Activated naive CD8-positive, alpha-beta T cell treated with anti-CD3 and anti-CD28 coated beads, Interleukin-2, amount 50 U/mL, for 24 hours (primary cell): ENCODE data around the gene ADCY4.

ENCODE experiments used
- ATAC-seq: fragments of 150-1000 bp; cut with Tn5 transposase; one replicate; pipeline ENCODE4 v1.10.0; 2021
- DNase-seq: peaks from one replicate; pipeline ENCODE4 v3.0.0; 2021
- H3K27ac Mint-ChIP-seq: one replicate; pipeline ENCODE4 v1.8.0; 2021; ENCODE audit warnings: mild to moderate bottlenecking, mixed read lengths
- H3K27me3 Mint-ChIP-seq: one replicate; pipeline ENCODE4 v1.8.0; 2021; ENCODE audit warnings: mixed read lengths
- H3K36me3 Mint-ChIP-seq: one replicate; pipeline ENCODE4 v1.8.0; 2021; ENCODE audit warnings: low read depth, mixed read lengths
- H3K4me1 Mint-ChIP-seq: one replicate; pipeline ENCODE4 v1.8.0; 2021; ENCODE audit warnings: mixed read lengths
- H3K4me3 Mint-ChIP-seq: one replicate; pipeline ENCODE4 v1.8.0; 2021; ENCODE audit warnings: mild to moderate bottlenecking, moderate library complexity, mixed read lengths
- H3K9me3 Mint-ChIP-seq: one replicate; pipeline ENCODE4 v1.8.0; 2021; ENCODE audit warnings: mixed read lengths

The ADCY4 gene

DNA sequence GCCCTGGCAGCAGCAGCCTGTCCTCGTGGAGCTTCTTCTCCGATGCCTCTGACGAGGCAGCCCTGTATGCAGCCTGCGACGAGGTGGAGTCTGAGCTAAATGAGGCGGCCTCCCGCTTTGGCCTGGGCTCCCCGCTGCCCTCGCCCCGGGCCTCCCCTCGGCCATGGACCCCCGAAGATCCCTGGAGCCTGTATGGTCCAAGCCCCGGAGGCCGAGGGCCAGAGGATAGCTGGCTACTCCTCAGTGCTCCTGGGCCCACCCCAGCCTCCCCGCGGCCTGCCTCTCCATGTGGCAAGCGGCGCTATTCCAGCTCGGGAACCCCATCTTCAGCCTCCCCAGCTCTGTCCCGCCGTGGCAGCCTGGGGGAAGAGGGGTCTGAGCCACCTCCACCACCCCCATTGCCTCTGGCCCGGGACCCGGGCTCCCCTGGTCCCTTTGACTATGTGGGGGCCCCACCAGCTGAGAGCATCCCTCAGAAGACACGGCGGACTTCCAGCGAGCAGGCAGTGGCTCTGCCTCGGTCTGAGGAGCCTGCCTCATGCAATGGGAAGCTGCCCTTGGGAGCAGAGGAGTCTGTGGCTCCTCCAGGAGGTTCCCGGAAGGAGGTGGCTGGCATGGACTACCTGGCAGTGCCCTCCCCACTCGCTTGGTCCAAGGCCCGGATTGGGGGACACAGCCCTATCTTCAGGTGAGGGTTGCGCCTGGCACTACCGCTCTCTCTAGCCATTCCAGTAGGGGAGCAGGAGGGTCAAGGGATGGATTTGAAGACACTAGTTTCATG, 35.2 kb upstream of the ADCY4 start:
- peaks cover 27% of the 10 kb centered on the region for H3K27me3 Mint-ChIP-seq
- DNase-seq (no peak), ATAC-seq (no peak)
- H3K36me3 Mint-ChIP-seq, result no peaks in the 10 kb centered on the region
- peaks cover 29% of the 10 kb centered on the region for H3K4me1 Mint-ChIP-seq
- no peak overlapping the region for H3K27ac Mint-ChIP-seq
- no peaks in the 10 kb centered on the region for H3K9me3 Mint-ChIP-seq
- H3K4me3 Mint-ChIP-seq, result no peak overlapping the region

DNA sequence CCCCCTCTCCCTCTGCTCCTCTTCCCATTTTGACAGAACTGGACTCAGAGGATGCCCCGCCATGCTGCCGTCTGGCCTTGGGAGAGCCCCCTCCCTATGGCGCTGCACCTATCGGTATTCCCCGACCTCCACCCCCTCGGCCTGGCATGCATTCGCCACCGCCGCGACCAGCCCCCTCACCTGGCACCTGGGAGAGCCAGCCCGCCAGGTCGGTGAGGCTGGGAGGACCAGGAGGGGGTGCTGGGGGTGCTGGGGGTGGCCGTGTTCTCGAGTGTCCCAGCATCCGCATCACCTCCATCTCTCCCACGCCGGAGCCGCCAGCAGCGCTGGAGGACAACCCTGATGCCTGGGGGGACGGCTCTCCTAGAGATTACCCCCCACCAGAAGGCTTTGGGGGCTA, 34.6 kb upstream of the ADCY4 start:
- Mint-ChIP-seq H3K9me3 (no peaks in the 10 kb centered on the region), H3K27me3 (peaks cover 30% of the 10 kb centered on the region), H3K4me3 (peak overlapping the region; percentile 29), H3K27ac (no peak overlapping the region), H3K4me1 (peaks cover 31% of the 10 kb centered on the region), H3K36me3 (no peaks in the 10 kb centered on the region)
- ATAC-seq (no peak), DNase-seq (no peak)

DNA sequence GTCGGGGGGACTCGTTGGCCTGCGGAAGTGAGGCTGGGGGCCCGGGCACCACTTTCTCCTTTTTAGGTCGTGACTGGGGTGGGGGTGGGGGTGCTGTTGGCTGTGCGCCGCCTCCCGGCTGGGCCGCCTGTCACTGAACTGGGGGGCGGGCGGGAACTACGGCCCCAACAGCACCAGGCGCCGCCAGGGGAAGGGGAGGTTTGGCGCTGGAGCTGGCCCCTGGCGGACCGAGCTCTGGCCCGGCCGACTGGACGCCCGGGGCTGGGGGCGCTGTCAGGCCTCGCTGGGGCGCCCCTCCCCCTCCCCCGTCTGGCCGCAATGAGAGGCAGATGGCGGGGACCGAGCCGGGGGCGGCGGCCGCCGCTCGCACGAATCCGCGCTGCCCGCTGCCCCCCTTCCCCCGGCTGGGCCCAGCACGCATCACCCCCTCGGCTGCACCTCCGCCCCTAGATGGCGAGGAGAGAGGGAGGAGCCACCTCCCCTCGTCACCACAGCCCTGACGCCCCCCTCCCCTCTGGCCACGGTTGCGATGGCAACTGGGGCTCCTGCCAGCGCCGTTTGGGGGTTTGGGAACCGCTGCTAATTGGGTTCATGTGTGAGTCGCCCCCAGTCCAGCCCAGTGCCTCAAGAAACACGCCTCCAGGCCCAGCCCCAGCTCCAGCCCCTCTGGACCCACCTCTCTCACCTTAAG, 33.8 kb upstream of the ADCY4 start:
- H3K27me3 Mint-ChIP-seq, result peaks cover 30% of the 10 kb centered on the region
- no peak overlapping the region for H3K27ac Mint-ChIP-seq
- DNase-seq, result peak; percentile 37
- H3K36me3 Mint-ChIP-seq, result no peaks in the 10 kb centered on the region
- no peak for ATAC-seq
- H3K4me3 Mint-ChIP-seq, result peak overlapping the region; percentile 55
- H3K9me3 Mint-ChIP-seq, result no peaks in the 10 kb centered on the region
- peaks cover 31% of the 10 kb centered on the region for H3K4me1 Mint-ChIP-seq

GRCh38 chr14:24368212-24368561, 33.3 kb upstream of the ADCY4 start:
- no peak overlapping the region for H3K27ac Mint-ChIP-seq
- H3K36me3 Mint-ChIP-seq, result no peaks in the 10 kb centered on the region
- ATAC-seq, result no peak
- H3K9me3 Mint-ChIP-seq, result no peaks in the 10 kb centered on the region
- peaks cover 30% of the 10 kb centered on the region for H3K27me3 Mint-ChIP-seq
- H3K4me3 Mint-ChIP-seq, result peak overlapping the region; percentile 55
- H3K4me1 Mint-ChIP-seq, result peaks cover 31% of the 10 kb centered on the region
- no peak for DNase-seq

GRCh38 chr14:24367514-24368211, 32.8 kb upstream of the ADCY4 start, which contains the start of gene NFATC4:
NFATC4 (plus strand) TSS chr14:24368184; CDS start chr14:24368341, 157 bp downstream.
- DNase-seq (peak; percentile 39), ATAC-seq (no peak)
- H3K4me1 Mint-ChIP-seq, result peaks cover 31% of the 10 kb centered on the region
- peak within 1 kb of the TSS; percentile 59 for H3K27ac Mint-ChIP-seq
- peaks cover 30% of the 10 kb centered on the region for H3K27me3 Mint-ChIP-seq
- no peaks in the 10 kb centered on the region for H3K36me3 Mint-ChIP-seq
- no peaks in the 10 kb centered on the region for H3K9me3 Mint-ChIP-seq
- H3K4me3 Mint-ChIP-seq, result peak within 1 kb of the TSS; percentile 79

GRCh38 chr14:24366721-24367513, 32.0 kb upstream of the ADCY4 start:
- H3K36me3 Mint-ChIP-seq, result no peaks in the 10 kb centered on the region
- H3K4me3 Mint-ChIP-seq, result peak overlapping the region; percentile 79
- H3K9me3 Mint-ChIP-seq, result no peaks in the 10 kb centered on the region
- peaks cover 31% of the 10 kb centered on the region for H3K4me1 Mint-ChIP-seq
- peaks cover 30% of the 10 kb centered on the region for H3K27me3 Mint-ChIP-seq
- peak overlapping the region; percentile 59 for H3K27ac Mint-ChIP-seq
- peak; percentile 57 for DNase-seq
- peak; percentile 29 for ATAC-seq

DNA sequence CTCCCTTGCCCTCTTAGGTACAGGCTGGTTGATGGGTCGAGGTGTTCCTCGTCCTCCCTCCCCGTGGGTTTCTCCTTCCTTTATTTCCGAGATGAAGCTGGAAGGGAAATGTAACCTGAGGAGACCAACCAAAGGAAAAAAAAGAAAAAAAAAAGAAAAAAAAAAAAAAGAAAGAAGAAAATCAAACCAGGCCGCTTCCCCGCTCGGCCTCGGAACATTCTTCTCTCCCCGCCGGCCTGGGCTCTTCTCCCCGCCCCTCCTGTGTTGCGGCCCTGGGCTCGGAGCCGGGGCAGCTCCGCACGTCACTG, 31.5 kb upstream of the ADCY4 start:
- peaks cover 31% of the 10 kb centered on the region for H3K27me3 Mint-ChIP-seq
- DNase-seq, result no peak
- H3K9me3 Mint-ChIP-seq, result no peaks in the 10 kb centered on the region
- peaks cover 31% of the 10 kb centered on the region for H3K4me1 Mint-ChIP-seq
- peak overlapping the region; percentile 79 for H3K4me3 Mint-ChIP-seq
- no peak overlapping the region for H3K27ac Mint-ChIP-seq
- no peaks in the 10 kb centered on the region for H3K36me3 Mint-ChIP-seq
- ATAC-seq, result no peak

DNA sequence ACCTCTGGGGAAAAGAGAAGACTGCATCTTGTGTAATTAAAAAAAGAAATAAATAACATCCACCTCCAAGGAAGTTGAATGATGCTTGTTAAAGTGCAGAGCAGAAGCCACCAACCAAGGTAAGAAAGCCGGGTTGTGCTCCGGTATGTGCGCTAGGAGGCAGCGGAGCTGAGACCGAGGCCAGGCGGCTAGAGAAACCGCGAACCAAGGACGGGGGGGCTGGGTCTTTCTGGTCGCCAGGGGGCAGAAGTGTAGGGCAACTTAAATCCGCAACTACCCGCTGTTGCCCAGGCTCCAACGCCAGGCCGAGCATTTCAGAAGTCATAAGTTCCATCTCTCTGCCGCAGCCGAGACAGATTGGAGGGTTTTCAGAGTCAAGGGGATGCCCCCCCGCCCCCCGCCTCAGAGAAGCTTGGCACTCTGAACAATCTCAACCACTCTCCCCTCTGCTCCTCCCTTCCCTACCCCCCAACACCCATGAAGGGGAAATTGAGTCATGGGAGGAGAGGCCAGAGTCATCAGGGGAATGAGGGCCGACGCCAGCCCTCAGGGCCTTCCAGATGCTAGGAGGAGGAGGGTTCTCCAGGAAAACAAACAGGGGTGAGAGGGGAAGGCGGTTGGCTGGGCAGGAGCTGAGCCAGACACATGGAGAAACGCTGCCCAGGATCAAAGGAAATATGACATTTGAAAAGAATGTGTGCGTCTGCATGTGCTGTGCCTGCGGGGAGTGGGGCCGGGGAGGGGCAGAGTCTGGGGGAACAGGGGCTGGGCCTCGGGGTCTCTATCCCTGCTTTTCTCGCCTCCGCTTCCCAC, 30.9 kb upstream of the ADCY4 start:
- ATAC-seq (peak; percentile 82), DNase-seq (peak; percentile 84)
- peaks cover 31% of the 10 kb centered on the region for H3K4me1 Mint-ChIP-seq
- no peaks in the 10 kb centered on the region for H3K36me3 Mint-ChIP-seq
- peak overlapping the region; percentile 79 for H3K4me3 Mint-ChIP-seq
- H3K27ac Mint-ChIP-seq, result peak overlapping the region; percentile 87
- H3K9me3 Mint-ChIP-seq, result no peaks in the 10 kb centered on the region
- H3K27me3 Mint-ChIP-seq, result peaks cover 34% of the 10 kb centered on the region

DNA sequence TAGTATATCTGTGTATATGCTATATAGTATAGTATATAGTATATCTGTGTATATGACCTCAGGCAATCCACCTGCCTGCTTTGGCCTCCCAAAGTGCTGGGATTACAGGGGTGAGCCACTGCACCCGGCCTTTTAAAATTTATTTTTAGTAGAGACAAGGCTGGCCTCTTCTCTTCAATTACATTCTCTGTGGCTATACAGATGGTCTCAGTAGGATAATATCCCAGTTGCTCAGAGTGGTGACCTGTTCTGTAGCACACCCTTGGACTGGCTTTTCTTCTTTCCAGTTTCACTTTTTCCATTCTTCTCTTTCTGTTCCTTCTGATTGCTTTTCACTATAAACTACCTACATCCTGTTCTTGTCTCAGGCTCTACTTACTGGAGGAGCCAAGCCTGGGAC, 30.0 kb upstream of the ADCY4 start:
- DNase-seq (no peak), ATAC-seq (no peak)
- Mint-ChIP-seq H3K27me3 (peaks cover 36% of the 10 kb centered on the region), H3K27ac (no peak overlapping the region), H3K4me1 (peaks cover 31% of the 10 kb centered on the region), H3K9me3 (no peaks in the 10 kb centered on the region), H3K36me3 (no peaks in the 10 kb centered on the region), H3K4me3 (no peak overlapping the region)

GRCh38 chr14:24363401-24363800, 28.5 kb upstream of the ADCY4 start:
- Mint-ChIP-seq H3K4me3 (no peak overlapping the region), H3K27ac (no peak overlapping the region), H3K36me3 (no peaks in the 10 kb centered on the region), H3K27me3 (peaks cover 34% of the 10 kb centered on the region), H3K9me3 (no peaks in the 10 kb centered on the region), H3K4me1 (peaks cover 28% of the 10 kb centered on the region)
- DNase-seq, result no peak
- no peak for ATAC-seq

DNA sequence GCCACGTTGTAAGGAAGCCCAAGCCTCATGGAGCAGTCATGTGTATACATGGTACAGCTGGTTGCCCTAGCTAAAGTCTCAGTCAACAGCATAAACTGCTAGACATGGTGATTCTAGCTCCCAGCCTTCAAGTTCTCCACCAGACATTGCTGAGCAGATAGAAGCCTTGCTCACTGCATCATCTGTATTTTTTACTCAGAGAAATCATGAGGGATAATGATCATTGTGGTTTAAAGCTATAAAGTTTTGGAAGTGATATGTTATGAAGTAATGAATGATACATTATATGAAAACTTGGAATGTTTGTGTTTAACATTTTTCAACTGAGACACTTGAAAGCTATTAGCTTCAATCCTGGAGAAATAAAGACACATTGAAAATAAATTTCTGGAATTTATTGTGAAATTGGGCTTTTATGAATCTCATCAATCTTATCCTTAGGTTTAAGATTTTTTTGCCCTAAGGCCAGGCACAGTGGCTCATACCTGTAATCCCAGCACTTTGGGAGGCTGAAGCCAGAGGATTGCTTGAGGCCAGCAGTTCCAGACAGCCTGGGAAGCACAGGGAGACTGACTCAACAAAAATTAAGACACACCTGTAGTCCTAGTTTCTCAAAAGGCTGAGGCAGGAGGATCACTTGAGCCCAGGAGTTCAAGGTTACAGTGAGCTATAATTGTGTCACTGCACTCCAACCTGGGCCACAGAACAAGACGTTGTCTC, 27.5 kb upstream of the ADCY4 start:
- no peak for DNase-seq
- Mint-ChIP-seq H3K27me3 (peaks cover 29% of the 10 kb centered on the region), H3K27ac (no peak overlapping the region), H3K9me3 (no peaks in the 10 kb centered on the region), H3K4me3 (no peak overlapping the region), H3K4me1 (peaks cover 20% of the 10 kb centered on the region), H3K36me3 (no peaks in the 10 kb centered on the region)
- no peak for ATAC-seq

DNA sequence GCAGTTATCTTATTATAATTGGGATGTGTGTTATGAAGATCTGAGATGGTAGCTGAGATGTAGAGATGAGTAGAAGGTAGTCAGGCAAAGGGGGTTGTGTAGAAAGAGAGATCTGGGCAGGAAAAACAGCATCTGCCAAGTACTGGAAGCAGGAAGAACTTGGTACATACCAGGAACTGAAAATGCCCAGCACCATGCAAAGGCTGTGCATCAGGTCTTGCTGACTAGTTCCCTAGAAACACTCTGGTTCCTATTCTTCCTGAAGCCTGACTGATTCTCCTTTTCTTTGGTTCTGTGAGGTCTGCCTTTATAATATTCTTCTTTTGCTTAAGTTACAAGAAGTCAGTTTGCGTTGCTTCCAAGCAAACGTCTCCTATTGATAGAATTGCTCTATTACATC, 26.5 kb upstream of the ADCY4 start:
- H3K9me3 Mint-ChIP-seq, result no peaks in the 10 kb centered on the region
- DNase-seq (no peak), ATAC-seq (no peak)
- peaks cover 26% of the 10 kb centered on the region for H3K27me3 Mint-ChIP-seq
- H3K4me3 Mint-ChIP-seq, result no peak overlapping the region
- H3K4me1 Mint-ChIP-seq, result peaks cover 14% of the 10 kb centered on the region
- no peak overlapping the region for H3K27ac Mint-ChIP-seq
- no peaks in the 10 kb centered on the region for H3K36me3 Mint-ChIP-seq

GRCh38 chr14:24360281-24360680, 25.4 kb upstream of the ADCY4 start:
- DNase-seq (no peak), ATAC-seq (no peak)
- Mint-ChIP-seq H3K4me3 (no peak overlapping the region), H3K27me3 (peaks cover 19% of the 10 kb centered on the region), H3K36me3 (no peaks in the 10 kb centered on the region), H3K9me3 (no peaks in the 10 kb centered on the region), H3K4me1 (peaks cover 4% of the 10 kb centered on the region), H3K27ac (no peak overlapping the region)
